ENCODE measurements around the gene GOSR1.
"Not testable (repeated sequence)": the region's sequence is repeated elsewhere in the genome, so short reads cannot be mapped to it uniquely, and the experiment has no call there.

GOSR1 gene

GRCh38 chr17:30573603-30574175, 96.5 kb downstream of the GOSR1 start:
- H3K9ac ChIP-seq (ENCODE audit: low read depth in 1 of 2, low read length in 2 of 2), result no peak overlapping the region
- H3K4me1 ChIP-seq (ENCODE audit: control insufficient read depth in 2 of 2, insufficient read depth in 2 of 2, low read length in 2 of 2), result no peaks in the 10 kb centered on the region
- H3K27me3 ChIP-seq (ENCODE audit: control insufficient read depth in 2 of 2, insufficient read depth in 2 of 2, low read length in 2 of 2), result no peaks in the 10 kb centered on the region
- H3K4me3 ChIP-seq (ENCODE audit: low read length in 2 of 2), result no peak overlapping the region
- no peaks in the 10 kb centered on the region for H3K9me3 ChIP-seq (ENCODE audit: control insufficient read depth in 2 of 2, low read length in 2 of 2)
- H3K36me3 ChIP-seq (ENCODE audit: control insufficient read depth in 2 of 2, insufficient read depth in 2 of 2, low read length in 2 of 2), result no peaks in the 10 kb centered on the region
- H3K27ac ChIP-seq (ENCODE audit: low read depth in 2 of 2, low read length in 2 of 2), result no peak overlapping the region

GRCh38 chr17:30574309-30574708, 97.1 kb downstream of the GOSR1 start:
- H3K27me3 ChIP-seq (ENCODE audit: control insufficient read depth in 2 of 2, insufficient read depth in 2 of 2, low read length in 2 of 2); H3K4me3 ChIP-seq (ENCODE audit: low read length in 2 of 2); H3K27ac ChIP-seq (ENCODE audit: low read depth in 2 of 2, low read length in 2 of 2); H3K9me3 ChIP-seq (ENCODE audit: control insufficient read depth in 2 of 2, low read length in 2 of 2); H3K9ac ChIP-seq (ENCODE audit: low read depth in 1 of 2, low read length in 2 of 2); H3K4me1 ChIP-seq (ENCODE audit: control insufficient read depth in 2 of 2, insufficient read depth in 2 of 2, low read length in 2 of 2); H3K36me3 ChIP-seq (ENCODE audit: control insufficient read depth in 2 of 2, insufficient read depth in 2 of 2, low read length in 2 of 2): not testable (repeated sequence)

- not testable (repeated sequence) for H3K27me3 ChIP-seq (ENCODE audit: control insufficient read depth in 2 of 2, insufficient read depth in 2 of 2, low read length in 2 of 2); H3K27ac ChIP-seq (ENCODE audit: low read depth in 2 of 2, low read length in 2 of 2); H3K9ac ChIP-seq (ENCODE audit: low read depth in 1 of 2, low read length in 2 of 2); H3K4me3 ChIP-seq (ENCODE audit: low read length in 2 of 2); H3K4me1 ChIP-seq (ENCODE audit: control insufficient read depth in 2 of 2, insufficient read depth in 2 of 2, low read length in 2 of 2); H3K9me3 ChIP-seq (ENCODE audit: control insufficient read depth in 2 of 2, low read length in 2 of 2); H3K36me3 ChIP-seq (ENCODE audit: control insufficient read depth in 2 of 2, insufficient read depth in 2 of 2, low read length in 2 of 2)
These were observed 97.6 kb downstream of the GOSR1 start for GRCh38 chr17:30574806-30575205.

GRCh38 chr17:30575648-30576325, 98.6 kb downstream of the GOSR1 start:
- not testable (repeated sequence) for H3K4me1 ChIP-seq (ENCODE audit: control insufficient read depth in 2 of 2, insufficient read depth in 2 of 2, low read length in 2 of 2); H3K4me3 ChIP-seq (ENCODE audit: low read length in 2 of 2); H3K9me3 ChIP-seq (ENCODE audit: control insufficient read depth in 2 of 2, low read length in 2 of 2); H3K27me3 ChIP-seq (ENCODE audit: control insufficient read depth in 2 of 2, insufficient read depth in 2 of 2, low read length in 2 of 2); H3K27ac ChIP-seq (ENCODE audit: low read depth in 2 of 2, low read length in 2 of 2); H3K9ac ChIP-seq (ENCODE audit: low read depth in 1 of 2, low read length in 2 of 2); H3K36me3 ChIP-seq (ENCODE audit: control insufficient read depth in 2 of 2, insufficient read depth in 2 of 2, low read length in 2 of 2)

GRCh38 chr17:30576326-30576861, 99.2 kb downstream of the GOSR1 start:
- Histone ChIP-seq H3K27ac (ENCODE audit: low read depth in 2 of 2, low read length in 2 of 2) (no peak overlapping the region), H3K4me1 (ENCODE audit: control insufficient read depth in 2 of 2, insufficient read depth in 2 of 2, low read length in 2 of 2) (no peaks in the 10 kb centered on the region), H3K9ac (ENCODE audit: low read depth in 1 of 2, low read length in 2 of 2) (no peak overlapping the region), H3K9me3 (ENCODE audit: control insufficient read depth in 2 of 2, low read length in 2 of 2) (no peaks in the 10 kb centered on the region), H3K27me3 (ENCODE audit: control insufficient read depth in 2 of 2, insufficient read depth in 2 of 2, low read length in 2 of 2) (no peaks in the 10 kb centered on the region), H3K36me3 (ENCODE audit: control insufficient read depth in 2 of 2, insufficient read depth in 2 of 2, low read length in 2 of 2) (no peaks in the 10 kb centered on the region), H3K4me3 (ENCODE audit: low read length in 2 of 2) (no peak overlapping the region)

All from mucosa of rectum (tissue), 2 donors.